T-helper 1 cell treated with Interleukin-12 subunit alpha and Interleukin-12 subunit beta and Interleukin-4 antibody, amounts not matched to agents 30 μg/mL and 1 μg/mL, for 36 hours (primary cell): ENCODE results near the gene COLGALT1.
"Not testable (repeated sequence)": the region's sequence is repeated elsewhere in the genome, so short reads cannot be mapped to it uniquely, and the experiment has no call there.

Source experiments
- H3K27ac Mint-ChIP-seq: one replicate; pipeline ENCODE4 v1.8.0; 2021; ENCODE audit warnings: mild to moderate bottlenecking, mixed read lengths
- H3K27me3 Mint-ChIP-seq: one replicate; pipeline ENCODE4 v1.8.0; 2021; ENCODE audit warnings: low read depth, mixed read lengths
- H3K36me3 Mint-ChIP-seq: one replicate; pipeline ENCODE4 v1.8.0; 2021; ENCODE audit warnings: low read depth, mixed read lengths
- H3K4me1 Mint-ChIP-seq: one replicate; pipeline ENCODE4 v1.8.0; 2021; ENCODE audit warnings: low read depth, mixed read lengths
- H3K4me3 Mint-ChIP-seq: one replicate; pipeline ENCODE4 v1.8.0; 2021; ENCODE audit warnings: mild to moderate bottlenecking, moderate library complexity, mixed read lengths
- H3K9me3 Mint-ChIP-seq: one replicate; pipeline ENCODE4 v1.8.0; 2021; ENCODE audit warnings: mixed read lengths

COLGALT1 gene

GRCh38 chr19:17582613-17583012 is 27.2 kb downstream of the COLGALT1 start:
- Mint-ChIP-seq H3K4me3 (no peak overlapping the region), H3K36me3 (peaks cover 18% of the 10 kb centered on the region), H3K9me3 (no peaks in the 10 kb centered on the region), H3K27ac (no peak overlapping the region), H3K27me3 (no peaks in the 10 kb centered on the region), H3K4me1 (peaks cover 3% of the 10 kb centered on the region)

GRCh38 chr19:17584132-17584531 is 28.7 kb downstream of the COLGALT1 start:
- Mint-ChIP-seq H3K4me3 (no peak overlapping the region), H3K27me3 (no peaks in the 10 kb centered on the region), H3K9me3 (no peaks in the 10 kb centered on the region), H3K36me3 (peaks cover 16% of the 10 kb centered on the region), H3K4me1 (peaks cover 3% of the 10 kb centered on the region), H3K27ac (no peak overlapping the region)

GRCh38 chr19:17585395-17585794 is 29.9 kb downstream of the COLGALT1 start:
- H3K27ac Mint-ChIP-seq, result not testable (repeated sequence)

GRCh38 chr19:17590866-17591265 is 35.4 kb downstream of the COLGALT1 start:
- H3K4me3 Mint-ChIP-seq, result no peak overlapping the region
- H3K4me1 Mint-ChIP-seq, result no peaks in the 10 kb centered on the region
- H3K36me3 Mint-ChIP-seq, result no peaks in the 10 kb centered on the region
- no peaks in the 10 kb centered on the region for H3K9me3 Mint-ChIP-seq
- peaks cover 16% of the 10 kb centered on the region for H3K27me3 Mint-ChIP-seq
- no peak overlapping the region for H3K27ac Mint-ChIP-seq

More at GRCh38 chr19:17585395-17585794, 29.9 kb downstream of the COLGALT1 start:
- H3K4me3 Mint-ChIP-seq, H3K36me3 Mint-ChIP-seq, H3K4me1 Mint-ChIP-seq, H3K9me3 Mint-ChIP-seq: not testable (repeated sequence)
- peaks cover 11% of the 10 kb centered on the region for H3K27me3 Mint-ChIP-seq

GRCh38 chr19:17594296-17594695 is 38.8 kb downstream of the COLGALT1 start:
- H3K36me3 Mint-ChIP-seq, H3K9me3 Mint-ChIP-seq, H3K4me3 Mint-ChIP-seq, H3K27ac Mint-ChIP-seq, H3K4me1 Mint-ChIP-seq: not testable (repeated sequence)
- peaks cover 16% of the 10 kb centered on the region for H3K27me3 Mint-ChIP-seq

GRCh38 chr19:17598063-17598462 is 42.6 kb downstream of the COLGALT1 start:
- not testable (repeated sequence) for H3K9me3 Mint-ChIP-seq, H3K4me3 Mint-ChIP-seq, H3K36me3 Mint-ChIP-seq, H3K4me1 Mint-ChIP-seq, H3K27ac Mint-ChIP-seq
- H3K27me3 Mint-ChIP-seq, result peaks cover 28% of the 10 kb centered on the region

GRCh38 chr19:17598953-17599352 is 43.5 kb downstream of the COLGALT1 start:
- H3K27me3 Mint-ChIP-seq, result peaks cover 32% of the 10 kb centered on the region
- H3K4me1 Mint-ChIP-seq, result peaks cover 3% of the 10 kb centered on the region
- no peaks in the 10 kb centered on the region for H3K9me3 Mint-ChIP-seq
- H3K27ac Mint-ChIP-seq, result no peak overlapping the region
- H3K4me3 Mint-ChIP-seq, result no peak overlapping the region
- no peaks in the 10 kb centered on the region for H3K36me3 Mint-ChIP-seq

- no peak overlapping the region for H3K27ac Mint-ChIP-seq
- H3K4me3 Mint-ChIP-seq, result no peak overlapping the region
- no peaks in the 10 kb centered on the region for H3K36me3 Mint-ChIP-seq
- no peaks in the 10 kb centered on the region for H3K9me3 Mint-ChIP-seq
- peaks cover 38% of the 10 kb centered on the region for H3K27me3 Mint-ChIP-seq
- peaks cover 3% of the 10 kb centered on the region for H3K4me1 Mint-ChIP-seq
Measured at GRCh38 chr19:17599780-17600179, 44.3 kb downstream of the COLGALT1 start.

GRCh38 chr19:17601683-17602082 is 46.2 kb downstream of the COLGALT1 start:
- Mint-ChIP-seq H3K27ac (no peak overlapping the region), H3K4me3 (no peak overlapping the region), H3K9me3 (no peaks in the 10 kb centered on the region), H3K36me3 (no peaks in the 10 kb centered on the region), H3K27me3 (peaks cover 38% of the 10 kb centered on the region), H3K4me1 (peaks cover 7% of the 10 kb centered on the region)

- Mint-ChIP-seq H3K27ac (no peak overlapping the region), H3K4me3 (no peak overlapping the region), H3K4me1 (peaks cover 10% of the 10 kb centered on the region), H3K36me3 (no peaks in the 10 kb centered on the region), H3K9me3 (no peaks in the 10 kb centered on the region), H3K27me3 (peaks cover 41% of the 10 kb centered on the region)
Measured at GRCh38 chr19:17602217-17602616, 46.8 kb downstream of the COLGALT1 start.

GRCh38 chr19:17602872-17603510 is 47.5 kb downstream of the COLGALT1 start:
- Mint-ChIP-seq H3K27me3 (peaks cover 41% of the 10 kb centered on the region), H3K36me3 (no peaks in the 10 kb centered on the region), H3K4me3 (no peak overlapping the region), H3K9me3 (no peaks in the 10 kb centered on the region), H3K4me1 (peaks cover 10% of the 10 kb centered on the region), H3K27ac (no peak overlapping the region)

GRCh38 chr19:17604372-17605025 is 49.0 kb downstream of the COLGALT1 start:
- no peaks in the 10 kb centered on the region for H3K9me3 Mint-ChIP-seq
- peaks cover 41% of the 10 kb centered on the region for H3K27me3 Mint-ChIP-seq
- H3K4me1 Mint-ChIP-seq, result peaks cover 10% of the 10 kb centered on the region
- H3K4me3 Mint-ChIP-seq, result no peak overlapping the region
- H3K27ac Mint-ChIP-seq, result no peak overlapping the region
- H3K36me3 Mint-ChIP-seq, result no peaks in the 10 kb centered on the region

GRCh38 chr19:17605117-17605516 is 49.7 kb downstream of the COLGALT1 start:
- no peaks in the 10 kb centered on the region for H3K9me3 Mint-ChIP-seq
- no peak overlapping the region for H3K27ac Mint-ChIP-seq
- peaks cover 41% of the 10 kb centered on the region for H3K27me3 Mint-ChIP-seq
- H3K4me1 Mint-ChIP-seq, result peaks cover 10% of the 10 kb centered on the region
- no peaks in the 10 kb centered on the region for H3K36me3 Mint-ChIP-seq
- H3K4me3 Mint-ChIP-seq, result no peak overlapping the region

- Mint-ChIP-seq H3K27ac (peak overlapping the region; percentile 62), H3K4me1 (peaks cover 10% of the 10 kb centered on the region), H3K4me3 (peak overlapping the region; percentile 74), H3K9me3 (no peaks in the 10 kb centered on the region), H3K27me3 (peaks cover 35% of the 10 kb centered on the region), H3K36me3 (no peaks in the 10 kb centered on the region)
Measured at GRCh38 chr19:17605761-17606589, 50.5 kb downstream of the COLGALT1 start.
